Measurements from ENCODE around the gene C10orf71.

The C10orf71 gene

DNA sequence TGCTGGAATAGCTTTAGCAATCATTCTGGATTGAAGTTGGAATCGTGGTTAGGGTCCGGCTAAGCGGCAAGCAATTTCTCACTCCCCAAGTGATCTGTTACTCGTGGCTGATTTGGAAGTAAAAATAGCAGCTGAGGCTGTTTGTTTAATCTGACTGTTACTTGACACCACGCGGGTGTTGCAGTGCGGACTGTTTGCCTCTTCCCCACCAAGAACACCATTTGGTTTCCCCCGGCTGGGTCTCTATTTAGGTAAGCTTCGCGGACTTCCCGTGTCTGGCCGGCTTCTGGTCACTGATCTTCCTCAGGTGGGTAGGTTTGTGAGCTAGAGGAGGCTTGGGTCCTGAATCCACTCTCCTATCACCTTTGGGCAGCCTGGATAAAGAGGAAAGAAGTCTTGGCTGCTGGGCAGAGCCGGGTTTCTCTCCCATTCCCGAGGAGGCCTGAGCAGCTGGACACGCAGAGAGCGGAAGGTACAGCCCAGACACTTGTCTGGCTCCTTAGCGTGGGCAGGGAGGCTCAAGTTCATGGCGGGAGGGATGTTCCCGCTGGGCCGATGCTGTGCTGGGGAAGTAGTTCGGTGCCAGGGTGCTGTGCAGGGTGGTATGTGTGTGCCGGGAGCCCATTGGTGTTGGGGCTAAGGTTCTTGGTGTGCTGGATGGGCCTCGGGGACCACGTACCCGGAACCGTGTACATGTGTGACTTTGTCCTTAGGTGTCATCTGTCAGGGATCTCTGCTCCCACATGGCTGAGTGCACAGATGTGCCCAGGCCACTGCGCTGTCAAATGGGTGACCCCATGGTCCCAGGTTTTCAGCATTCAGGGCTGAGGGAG is at the start of gene C10orf71:
Gene C10orf71, plus strand, starts transcription at position 188 of the 833 bp plus-strand sequence. CDS start 23,376 bp downstream, outside the sequence.
- DNase-seq (ENCODE audit: low spot score): no peak

- DNase-seq (ENCODE audit: low spot score): no peak
These were observed 46.5 kb upstream of the C10orf71 start for GRCh38 chr10:49252313-49253034.

DNA sequence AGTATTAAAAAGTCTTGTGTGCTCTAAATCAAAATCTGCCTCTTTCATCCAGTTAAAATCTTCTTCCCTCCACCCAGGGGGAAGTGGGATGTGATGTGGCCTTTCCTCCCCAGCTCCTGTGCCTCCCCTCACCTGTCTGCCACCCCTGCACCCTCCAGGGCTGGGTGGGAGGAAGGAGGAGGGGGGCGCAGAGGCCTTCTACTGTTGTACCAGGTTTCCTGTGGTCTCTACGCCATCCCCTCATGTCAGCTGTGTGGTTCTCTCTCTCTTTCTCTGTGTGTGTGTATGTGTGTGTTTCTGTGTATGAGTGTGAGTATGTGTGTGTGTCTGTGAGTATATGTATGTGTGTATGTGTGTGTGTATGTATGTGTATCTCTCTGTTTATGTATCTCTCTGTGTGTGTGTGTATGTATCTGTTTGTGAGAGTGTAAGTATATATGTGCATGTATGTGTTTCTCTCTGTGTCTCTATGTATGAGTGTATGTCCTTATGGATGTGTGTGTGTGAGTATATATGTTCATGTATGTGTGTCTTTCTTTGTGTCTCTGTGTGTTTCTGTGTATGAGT is 45.5 kb upstream of the C10orf71 start:
- no peak for DNase-seq (ENCODE audit: low spot score)

DNA sequence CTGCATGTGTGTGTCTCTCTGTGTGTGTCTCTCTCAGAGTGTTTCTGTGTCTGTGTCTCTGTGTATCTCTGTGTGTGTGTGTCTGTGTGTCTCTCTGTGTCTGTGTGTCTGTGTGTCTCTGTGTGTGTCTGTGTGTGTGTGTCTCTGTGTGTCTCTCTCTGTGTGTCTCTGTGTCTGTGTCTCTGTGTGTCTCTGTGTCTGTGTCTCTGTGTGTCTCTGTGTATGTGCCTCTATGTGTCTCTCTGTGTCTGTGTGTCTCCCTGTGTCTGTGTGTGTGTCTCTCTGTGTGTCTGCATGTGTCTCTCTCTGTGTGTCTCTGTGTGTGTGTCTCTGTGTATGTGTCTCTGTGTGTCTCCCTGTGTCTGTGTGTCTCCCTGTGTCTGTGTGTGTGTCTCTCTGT is 44.8 kb upstream of the C10orf71 start:
- no peak for DNase-seq (ENCODE audit: low spot score)

GRCh38 chr10:49254556-49255318 is 44.2 kb upstream of the C10orf71 start:
- no peak for DNase-seq (ENCODE audit: low spot score)

DNA sequence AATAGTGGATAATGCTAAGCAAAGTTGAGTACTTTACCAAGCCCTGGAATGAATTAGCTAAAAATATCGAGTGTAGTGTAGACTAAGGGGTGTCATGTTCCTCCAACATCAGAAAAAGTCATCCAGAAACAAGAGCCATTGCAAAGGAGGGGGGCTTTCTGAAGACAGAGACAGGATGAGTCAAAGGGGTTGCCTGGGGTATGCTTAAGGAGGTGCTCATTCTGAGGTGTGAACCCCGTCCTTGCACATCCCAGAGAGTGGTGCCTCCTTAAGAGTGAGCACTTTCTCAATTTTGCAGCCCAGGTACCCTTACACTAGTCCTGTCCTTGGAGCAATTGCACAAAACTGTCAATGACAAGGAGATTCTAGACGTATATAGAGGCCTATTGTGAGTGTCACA is 43.1 kb upstream of the C10orf71 start:
- DNase-seq (ENCODE audit: low spot score): no peak

DNA sequence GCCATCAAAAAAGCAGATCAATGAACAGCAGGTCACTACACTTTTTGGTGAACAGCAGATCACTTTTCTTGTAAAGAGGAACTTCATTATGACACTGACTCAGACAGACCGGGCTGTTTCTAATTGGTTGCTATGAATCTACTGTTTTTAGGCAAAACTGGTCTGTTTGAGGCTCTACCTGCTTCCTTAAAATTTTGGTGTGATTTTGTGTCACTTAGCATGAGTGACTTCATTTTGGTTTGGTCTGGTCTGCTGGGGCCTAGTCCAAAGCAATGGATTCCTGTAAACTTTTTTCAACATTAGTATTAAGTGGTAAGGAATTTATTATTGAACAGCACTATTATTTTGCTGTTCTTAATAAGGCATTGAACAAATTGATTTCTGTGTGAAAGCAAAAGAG is 41.8 kb upstream of the C10orf71 start:
- no peak for DNase-seq (ENCODE audit: low spot score)

- DNase-seq (ENCODE audit: low spot score): no peak
These were observed 41.2 kb upstream of the C10orf71 start for GRCh38 chr10:49257626-49258349.

DNA sequence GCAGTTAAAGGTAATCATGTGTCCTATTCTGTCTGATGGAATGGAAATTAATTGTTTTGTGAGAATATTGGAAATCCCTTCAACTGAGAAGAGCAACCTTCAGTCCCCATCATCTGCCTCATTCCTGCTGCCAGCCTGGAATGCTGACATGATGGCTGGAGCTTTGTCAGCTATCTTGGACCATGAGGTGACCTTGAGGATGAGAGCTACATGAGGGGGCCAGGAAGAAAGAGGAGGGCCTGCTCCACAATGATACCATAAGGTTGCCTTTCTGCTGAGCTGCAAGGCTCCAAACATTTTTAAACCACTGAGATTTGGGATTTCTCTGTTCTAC is 40.7 kb upstream of the C10orf71 start:
- DNase-seq (ENCODE audit: low spot score): no peak

GRCh38 chr10:49260644-49261296 is 38.2 kb upstream of the C10orf71 start:
- no peak for DNase-seq (ENCODE audit: low spot score)

DNA sequence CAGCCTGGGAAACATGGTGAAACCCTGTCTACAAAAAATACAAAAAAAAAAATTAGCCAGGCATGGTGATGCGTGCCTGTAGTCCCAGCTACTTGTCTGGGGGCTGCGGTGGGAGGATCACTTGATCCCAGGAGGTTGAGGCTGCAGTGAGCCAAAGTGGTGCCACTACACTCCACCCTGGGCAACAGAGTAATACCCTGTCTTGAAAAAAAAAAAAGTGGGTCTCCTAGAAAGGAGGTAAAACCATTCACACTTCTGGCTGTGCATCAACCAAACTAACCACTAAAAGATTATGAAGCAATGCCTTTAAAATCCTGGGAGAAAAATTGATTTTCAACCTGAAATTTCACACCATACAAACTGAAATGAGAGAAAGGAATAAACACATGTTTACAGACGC is 35.4 kb upstream of the C10orf71 start:
- DNase-seq (ENCODE audit: low spot score): no peak

DNA sequence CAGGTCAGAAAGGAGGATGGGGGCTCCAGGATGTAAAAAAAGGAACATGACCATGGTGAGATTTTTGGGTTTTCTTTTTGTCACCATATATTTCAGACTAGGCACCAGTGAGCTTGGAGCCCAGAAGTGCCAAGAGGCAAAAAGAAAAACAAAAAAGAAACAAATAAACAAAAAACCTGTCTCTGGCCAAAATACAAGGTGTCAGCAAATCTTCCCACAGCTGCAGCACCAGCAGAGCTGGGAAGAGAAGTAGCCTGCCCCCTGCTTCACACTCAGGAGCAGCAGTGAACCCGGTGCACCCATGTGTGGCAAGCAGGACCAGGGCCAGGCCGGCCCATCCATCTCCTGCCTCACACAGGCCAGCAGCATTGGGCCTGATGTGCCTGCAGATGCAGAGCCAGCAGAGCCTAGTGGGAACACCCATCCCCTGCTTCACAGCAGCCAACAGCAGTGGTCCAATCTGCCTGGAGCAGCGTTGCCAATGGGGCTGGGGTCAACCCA is 34.7 kb upstream of the C10orf71 start:
- DNase-seq (ENCODE audit: low spot score): peak; percentile 15

- no peak for DNase-seq (ENCODE audit: low spot score)
These were observed 33.1 kb upstream of the C10orf71 start for GRCh38 chr10:49265885-49266284.

DNA sequence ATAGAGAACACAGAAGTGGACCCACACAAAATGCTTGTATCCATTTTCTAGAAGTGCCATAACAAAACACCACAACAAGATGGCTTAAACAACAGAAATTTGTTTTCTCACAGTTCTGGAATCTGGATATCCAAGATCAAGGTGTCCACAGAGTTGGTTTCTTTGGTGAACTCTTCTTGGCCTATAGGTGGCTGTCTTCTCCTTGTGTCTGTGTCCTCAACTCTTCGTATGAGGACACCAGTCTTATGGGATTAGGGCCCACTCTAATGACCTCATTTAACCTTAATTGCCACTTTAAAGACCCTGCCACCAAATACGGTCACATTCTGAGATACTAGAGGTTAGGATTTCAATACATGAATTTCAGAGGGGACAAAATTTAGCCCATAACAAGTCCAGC is 30.8 kb upstream of the C10orf71 start:
- DNase-seq (ENCODE audit: low spot score): no peak

DNA sequence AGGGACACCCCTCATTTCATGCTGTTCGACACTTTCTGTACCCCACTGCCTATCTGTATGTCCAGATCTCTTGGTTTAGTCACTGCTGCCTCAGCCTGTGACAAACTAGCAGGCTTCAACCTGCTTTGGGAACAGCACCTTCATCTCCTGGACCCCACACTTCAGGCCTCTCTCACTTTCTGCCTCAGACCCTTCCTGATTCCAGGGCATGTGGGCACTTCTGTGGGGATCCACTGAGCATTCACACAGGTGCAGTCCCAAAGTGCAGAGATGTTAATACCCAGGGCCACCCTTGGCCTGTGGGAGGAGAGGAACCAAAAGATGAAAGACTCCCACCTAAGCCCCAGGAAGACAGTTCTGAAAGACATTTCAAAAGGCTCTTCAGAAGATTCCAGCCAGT is 29.4 kb upstream of the C10orf71 start:
- DNase-seq (ENCODE audit: low spot score): peak; percentile 2

GRCh38 chr10:49270565-49270964 is 28.4 kb upstream of the C10orf71 start:
- peak; percentile 10 for DNase-seq (ENCODE audit: low spot score)

DNA sequence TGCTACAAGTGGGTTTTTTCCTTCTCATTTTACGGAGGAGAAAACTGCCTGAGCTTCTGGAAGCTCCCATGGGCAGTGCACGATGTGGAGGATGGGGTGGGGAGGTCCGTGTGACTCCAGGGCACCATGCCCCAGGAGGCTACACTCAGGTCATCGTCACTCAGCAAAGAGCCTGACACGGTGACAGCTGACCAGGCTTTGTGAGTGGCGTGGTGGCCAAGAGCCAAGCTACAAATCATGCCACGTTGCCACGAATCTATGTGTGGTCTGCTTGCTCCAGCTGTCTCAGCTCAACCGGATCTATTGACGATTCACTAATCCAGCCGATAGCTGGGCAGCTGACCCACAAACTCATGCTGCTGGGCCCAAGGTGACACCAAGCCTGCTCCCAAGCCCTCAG is 27.6 kb upstream of the C10orf71 start:
- DNase-seq (ENCODE audit: low spot score): no peak

- peak; percentile 27 for DNase-seq (ENCODE audit: low spot score)
These were observed 26.5 kb upstream of the C10orf71 start for GRCh38 chr10:49272251-49273081.

- DNase-seq (ENCODE audit: low spot score): peak; percentile 21
These were observed 25.9 kb upstream of the C10orf71 start for GRCh38 chr10:49273082-49273465.

DNA sequence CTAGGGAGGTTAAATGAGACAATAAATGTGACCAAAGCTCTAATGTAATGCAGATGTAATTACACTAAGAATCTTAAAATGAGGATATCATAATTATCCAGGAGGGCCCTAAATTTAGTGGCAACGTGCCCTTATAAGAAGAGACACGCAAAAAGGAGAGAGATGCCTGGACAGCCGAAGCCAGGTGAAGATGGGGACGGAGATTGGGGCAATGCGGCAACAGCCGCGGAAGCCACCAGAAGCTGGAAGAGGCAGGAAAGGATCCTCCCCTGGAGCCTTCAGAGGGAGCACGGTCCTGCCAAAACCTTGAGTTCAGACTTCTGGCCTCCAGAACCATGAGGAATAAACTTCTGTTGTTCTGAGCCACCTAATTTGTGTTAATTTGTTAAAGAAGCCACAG is 25.3 kb upstream of the C10orf71 start:
- peak; percentile 13 for DNase-seq (ENCODE audit: low spot score)
